CD14-positive monocyte (primary cell): ENCODE results near the gene PRKN. TPM values are rescaled to one million over a fixed set of nuclear protein-coding genes. Genes with fewer than 3 reads are reported as not detected.

ENCODE experiments used
- DNase-seq, 3 donors: peaks; one replicate each; pipeline ENCODE4 v3.0.0-alpha.2; 2011 to 2022
- H2AFZ ChIP-seq: 2 replicates; pipeline ENCODE4 v1.6.0; 2012; ENCODE audit warnings: mild to moderate bottlenecking, low read depth, low read length, inconsistent platforms; ENCODE audit not compliant: insufficient read depth, poor library complexity, severe bottlenecking
- H3K27ac ChIP-seq, 2 donors: 1 replicate in 1 of 2; 2 replicates in 1 of 2; pipeline ENCODE4 v1.5.1; 2012 to 2013; ENCODE audit warnings: low read length in 2 of 2, control low read depth in 1 of 2, inconsistent platforms in 1 of 2, low read depth in 1 of 2, mild to moderate bottlenecking in 1 of 2
- H3K27me3 ChIP-seq, 2 donors: one replicate each; pipeline versions ENCODE4 v1.6.0 to v1.6.1; 2011 to 2013; ENCODE audit warnings: low read length in 2 of 2; ENCODE audit not compliant: control insufficient read depth in 2 of 2, insufficient read depth in 2 of 2
- H3K36me3 ChIP-seq, 2 donors: replicated peaks in 1 of 2; 1 replicate in 1 of 2; 2 replicates in 1 of 2; pipeline versions ENCODE4 v1.5.1 to v1.6.1; 2012 to 2013; ENCODE audit warnings: low read length in 2 of 2, control low read depth in 1 of 2, inconsistent platforms in 1 of 2, mild to moderate bottlenecking in 1 of 2; ENCODE audit not compliant: insufficient read depth in 2 of 2, control insufficient read depth in 1 of 2
- H3K4me1 ChIP-seq, 2 donors: 1 replicate in 1 of 2; 2 replicates in 1 of 2; pipeline versions ENCODE4 v1.5.1 to v1.6.1; 2012 to 2013; ENCODE audit warnings: low read length in 2 of 2, control low read depth in 1 of 2, inconsistent platforms in 1 of 2, mild to moderate bottlenecking in 1 of 2, moderate library complexity in 1 of 2; ENCODE audit not compliant: insufficient read depth in 2 of 2, control insufficient read depth in 1 of 2
- H3K4me2 ChIP-seq: replicated peaks from 2 replicates; pipeline ENCODE3; 2012; ENCODE audit warnings: low read length, moderate library complexity, mild to moderate bottlenecking; ENCODE audit not compliant: poor library complexity, severe bottlenecking; ENCODE audit errors: extremely low read depth
- H3K4me3 ChIP-seq, 3 experiments: fragments of 200-600 bp in 1 of 3; sonication (generic) in 1 of 3; replicated peaks in 1 of 3; 1 replicate in 2 of 3; 2 replicates in 1 of 3; pipeline ENCODE4 v1.5.1; 2011 to 2013; ENCODE audit warnings: low read length in 3 of 3, mild to moderate bottlenecking in 3 of 3, control low read depth in 2 of 3, low read depth in 2 of 3, inconsistent platforms in 1 of 3, moderate library complexity in 1 of 3
- H3K79me2 ChIP-seq: 2 replicates; pipeline ENCODE4 v1.6.0; 2012; ENCODE audit warnings: mild to moderate bottlenecking, control low read depth, inconsistent platforms, low read length, moderate library complexity; ENCODE audit not compliant: insufficient read depth
- H3K9ac ChIP-seq: 2 replicates; pipeline ENCODE4 v1.6.0; 2017; ENCODE audit warnings: low read length, mild to moderate bottlenecking; ENCODE audit not compliant: insufficient read depth, poor library complexity, severe bottlenecking
- H3K9me3 ChIP-seq, 2 donors: replicated peaks in 1 of 2; 1 replicate in 1 of 2; 2 replicates in 1 of 2; pipeline versions ENCODE4 v1.5.1 to v1.6.1; 2012 to 2013; ENCODE audit warnings: low read length in 2 of 2, control low read depth in 1 of 2; ENCODE audit not compliant: control insufficient read depth in 1 of 2, insufficient read depth in 1 of 2
- H4K20me1 ChIP-seq: 2 replicates; pipeline ENCODE4 v1.6.0; 2012; ENCODE audit warnings: mild to moderate bottlenecking, low read length, control low read depth, moderate library complexity; ENCODE audit not compliant: insufficient read depth
- H3K27ac Mint-ChIP-seq, 7 donors: one replicate each; pipeline ENCODE4 v1.8.0; 2020; ENCODE audit warnings: mild to moderate bottlenecking in 7 of 7, mixed read lengths in 7 of 7, moderate library complexity in 6 of 7, inconsistent platforms in 2 of 7
- H3K27me3 Mint-ChIP-seq, 3 donors: one replicate each; pipeline ENCODE4 v1.8.0; 2021 to 2022; ENCODE audit warnings: low read depth in 3 of 3, mild to moderate bottlenecking in 3 of 3, mixed read lengths in 3 of 3, moderate library complexity in 3 of 3, inconsistent platforms in 1 of 3
- H3K36me3 Mint-ChIP-seq, 2 donors: one replicate each; pipeline ENCODE4 v1.8.0; 2020; ENCODE audit warnings: mixed read lengths in 2 of 2, inconsistent platforms in 1 of 2, mild to moderate bottlenecking in 1 of 2
- H3K4me1 Mint-ChIP-seq: one replicate; pipeline ENCODE4 v1.8.0; 2020; ENCODE audit warnings: mild to moderate bottlenecking, mixed read lengths
- H3K4me3 Mint-ChIP-seq, 2 donors: one replicate each; pipeline ENCODE4 v1.8.0; 2020; ENCODE audit warnings: mild to moderate bottlenecking in 2 of 2, mixed read lengths in 2 of 2, moderate library complexity in 1 of 2
- H3K9me3 Mint-ChIP-seq, 7 donors: one replicate each; pipeline ENCODE4 v1.8.0; 2020 to 2022; ENCODE audit warnings: mixed read lengths in 7 of 7, mild to moderate bottlenecking in 6 of 7, moderate library complexity in 6 of 7, inconsistent platforms in 2 of 7
- WGBS: methylation state at CpG from one replicate; pipeline ENCODE4 v1.1.5; 2013; ENCODE audit warnings: missing lambda C conversion rate; ENCODE audit not compliant: insufficient coverage; 5-methylcytosine and 5-hydroxymethylcytosine counted together
- intact Hi-C, 2 donors: fragments of 100-400 bp; cut with micrococcal nuclease; formaldehyde crosslinking; loops; one replicate each; pipeline versions ENCODE4 v1.15.0 to v1.15.1; 2023
- polyA plus RNA-seq, 3 donors: library from polyadenylated mRNA; depleted of rRNA in 1 of 3; unstranded in 2 of 3; stranded (reverse) in 1 of 3; fragments of 300-500 nt in 2 of 3; fragments of >200 nt in 1 of 3; fragmentation: Illumina TruSeq in 2 of 3; gene quantifications; 1 replicate in 2 of 3; 2 replicates in 1 of 3; pipeline ENCODE4 v1.2.3, GENCODE V29; 2012 to 2021
- TF ChIP-seq, protein P1 (sequence below): fragments of 200-600 bp; IDR thresholded peaks from one replicate; pipeline ENCODE4 v1.8.0; 2022; ENCODE audit warnings: antibody characterized with exemption, mild to moderate bottlenecking

Gene PRKN
- polyA plus RNA-seq, 3 donors: 0.19 to 0.21 TPM; not detected in 1

DNA sequence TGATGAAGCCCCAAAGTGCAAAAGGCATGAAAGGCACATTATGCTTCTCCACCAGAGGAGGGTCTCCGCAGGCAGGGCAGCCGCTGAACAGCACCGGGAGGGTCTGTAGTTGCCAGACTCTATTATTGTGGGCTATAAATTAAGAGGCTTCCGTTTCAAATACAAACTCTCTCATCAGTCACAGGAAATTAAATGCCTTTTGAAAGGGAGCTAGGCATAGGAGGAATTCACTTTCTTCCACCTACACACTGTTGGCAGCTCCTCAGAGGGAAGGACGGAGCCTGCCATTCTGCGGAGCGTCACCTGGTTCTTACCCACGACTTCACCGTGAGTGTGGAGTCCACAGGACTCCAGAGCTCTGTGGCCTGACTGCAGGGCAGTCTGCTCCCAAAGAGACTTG is 1312.9 kb downstream of the PRKN start:
- Mint-ChIP-seq H3K4me1 (no peaks in the 10 kb centered on the region), H3K27me3 (peaks cover 0 to 5% (median 4%) of the 10 kb centered on the region in 3 donors), H3K27ac (no peak overlapping the region), H3K36me3 (no peaks in the 10 kb centered on the region), H3K4me3 (no peak overlapping the region), H3K9me3 (peaks cover 0 to 3% (median 0%) of the 10 kb centered on the region in 7 donors)
- Histone ChIP-seq H3K9me3 (no peaks in the 10 kb centered on the region), H3K36me3 (no peaks in the 10 kb centered on the region), H3K79me2 (no peaks in the 10 kb centered on the region), H4K20me1 (no peaks in the 10 kb centered on the region), H2AFZ (no peak overlapping the region), H3K9ac (no peak overlapping the region), H3K27me3 (no peaks in the 10 kb centered on the region), H3K27ac (no peak overlapping the region), H3K4me1 (no peaks in the 10 kb centered on the region), H3K4me2 (no peak overlapping the region), H3K4me3 (no peak overlapping the region)
- intact Hi-C loops: no loop called here
- no peak for DNase-seq
- WGBS: 92% methylated on average over 5 of the region's 9 CpGs
- TF ChIP-seq, protein P1, sequence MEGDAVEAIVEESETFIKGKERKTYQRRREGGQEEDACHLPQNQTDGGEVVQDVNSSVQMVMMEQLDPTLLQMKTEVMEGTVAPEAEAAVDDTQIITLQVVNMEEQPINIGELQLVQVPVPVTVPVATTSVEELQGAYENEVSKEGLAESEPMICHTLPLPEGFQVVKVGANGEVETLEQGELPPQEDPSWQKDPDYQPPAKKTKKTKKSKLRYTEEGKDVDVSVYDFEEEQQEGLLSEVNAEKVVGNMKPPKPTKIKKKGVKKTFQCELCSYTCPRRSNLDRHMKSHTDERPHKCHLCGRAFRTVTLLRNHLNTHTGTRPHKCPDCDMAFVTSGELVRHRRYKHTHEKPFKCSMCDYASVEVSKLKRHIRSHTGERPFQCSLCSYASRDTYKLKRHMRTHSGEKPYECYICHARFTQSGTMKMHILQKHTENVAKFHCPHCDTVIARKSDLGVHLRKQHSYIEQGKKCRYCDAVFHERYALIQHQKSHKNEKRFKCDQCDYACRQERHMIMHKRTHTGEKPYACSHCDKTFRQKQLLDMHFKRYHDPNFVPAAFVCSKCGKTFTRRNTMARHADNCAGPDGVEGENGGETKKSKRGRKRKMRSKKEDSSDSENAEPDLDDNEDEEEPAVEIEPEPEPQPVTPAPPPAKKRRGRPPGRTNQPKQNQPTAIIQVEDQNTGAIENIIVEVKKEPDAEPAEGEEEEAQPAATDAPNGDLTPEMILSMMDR: no peak

- WGBS: 93% methylated on average over 8 of the region's 11 CpGs
- TF ChIP-seq, protein P1: no peak
- no peak overlapping the region for H3K4me2 ChIP-seq
- no peak overlapping the region for H3K9ac ChIP-seq
- no peak overlapping the region for H3K4me3 ChIP-seq
- H3K4me1 Mint-ChIP-seq: no peaks in the 10 kb centered on the region
- intact Hi-C loops: no loop called here
- H3K4me3 Mint-ChIP-seq: no peak overlapping the region
- H3K36me3 ChIP-seq: no peaks in the 10 kb centered on the region
- H4K20me1 ChIP-seq: no peaks in the 10 kb centered on the region
- H2AFZ ChIP-seq: no peak overlapping the region
- no peaks in the 10 kb centered on the region for H3K27me3 ChIP-seq
- peaks cover 0 to 5% (median 4%) of the 10 kb centered on the region in 3 donors for H3K27me3 Mint-ChIP-seq
- H3K4me1 ChIP-seq: no peaks in the 10 kb centered on the region
- no peaks in the 10 kb centered on the region for H3K79me2 ChIP-seq
- no peak overlapping the region for H3K27ac ChIP-seq
- no peak for DNase-seq
- H3K9me3 ChIP-seq: no peaks in the 10 kb centered on the region
- no peak overlapping the region for H3K27ac Mint-ChIP-seq
- H3K36me3 Mint-ChIP-seq: no peaks in the 10 kb centered on the region
- H3K9me3 Mint-ChIP-seq: peaks cover 0 to 3% (median 0%) of the 10 kb centered on the region in 7 donors
Measured at GRCh38 chr6:161414180-161414579, 1313.4 kb downstream of the PRKN start.
